Thoracic aorta (tissue), 2 donors: ENCODE data around the gene GAK. TPM values are rescaled to one million over a fixed set of nuclear protein-coding genes. Genes with fewer than 3 reads are reported as not detected.

Experiments
- ATAC-seq: fragments of 150-250 bp; one replicate; pipeline ENCODE4 v1.8.0; 2017; ENCODE audit warnings: low read depth; ENCODE audit not compliant: insufficient number of reproducible peaks, low FRiP score
- DNase-seq: peaks from one replicate; pipeline ENCODE4 v3.0.0-alpha.2; 2020; ENCODE audit warnings: low spot score
- H3K27ac ChIP-seq, 2 donors: fragments of 200-600 bp; sonication (generic); 1 replicate in 1 of 2; 2 replicates in 1 of 2; pipeline ENCODE4 v1.5.1; 2016; ENCODE audit warnings: mild to moderate bottlenecking in 2 of 2, moderate library complexity in 2 of 2
- H3K27me3 ChIP-seq: fragments of 200-600 bp; sonication (generic); replicated peaks from 2 replicates; pipeline ENCODE4 v1.6.0; 2016; ENCODE audit warnings: mild to moderate bottlenecking; ENCODE audit not compliant: insufficient read depth
- H3K36me3 ChIP-seq: fragments of 200-600 bp; sonication (generic); one replicate; pipeline ENCODE4 v1.5.1; 2016
- H3K4me1 ChIP-seq, 2 donors: fragments of 200-600 bp; sonication (generic); 1 replicate in 1 of 2; 2 replicates in 1 of 2; pipeline versions ENCODE4 v1.5.1 to v1.6.0; 2016; ENCODE audit warnings: low read depth in 2 of 2, mild to moderate bottlenecking in 1 of 2; ENCODE audit not compliant: control insufficient read depth in 1 of 2
- H3K4me3 ChIP-seq: fragments of 200-600 bp; sonication (generic); 2 replicates; pipeline ENCODE4 v1.5.1; 2016; ENCODE audit warnings: mild to moderate bottlenecking
- H3K9me3 ChIP-seq: fragments of 200-600 bp; sonication (generic); 2 replicates; pipeline ENCODE4 v1.5.1; 2016
- CTCF ChIP-seq: fragments of 200-600 bp; sonication (generic); IDR thresholded peaks from one replicate; pipeline ENCODE4 v1.5.1; 2019; ENCODE audit warnings: antibody characterized with exemption
- total RNA-seq, 2 donors: library from RNA; depleted of rRNA; stranded (reverse); fragments of >200 nt; gene quantifications; one replicate each; pipeline versions ENCODE4 v1.1.0 to v1.2.3, GENCODE V29; 2016

GAK gene
- total RNA-seq, 2 donors from 2014 or later = 111 to 170 TPM

- no peaks in the 10 kb centered on the region for H3K27me3 ChIP-seq
- no peak overlapping the region for H3K4me3 ChIP-seq
- no peaks in the 10 kb centered on the region for H3K9me3 ChIP-seq
- DNase-seq = no peak
- TF ChIP-seq CTCF = no peak
- H3K4me1 ChIP-seq = peaks cover 10 to 21% of the 10 kb centered on the region in 2 donors
- H3K27ac ChIP-seq = no peak overlapping the region
- no peak for ATAC-seq
- peaks cover 7% of the 10 kb centered on the region for H3K36me3 ChIP-seq
Observed at GRCh38 chr4:968621-969394, 36.7 kb upstream of the GAK start.

GRCh38 chr4:968221-968620, 36.1 kb upstream of the GAK start:
- peaks cover 7% of the 10 kb centered on the region for H3K36me3 ChIP-seq
- no peak for ATAC-seq
- peaks cover 10 to 21% of the 10 kb centered on the region in 2 donors for H3K4me1 ChIP-seq
- no peaks in the 10 kb centered on the region for H3K9me3 ChIP-seq
- no peak overlapping the region for H3K4me3 ChIP-seq
- no peak overlapping the region for H3K27ac ChIP-seq
- TF ChIP-seq CTCF = no peak
- DNase-seq = no peak
- H3K27me3 ChIP-seq = no peaks in the 10 kb centered on the region

- ATAC-seq = no peak
- no peak for DNase-seq
- Histone ChIP-seq H3K27me3 (no peaks in the 10 kb centered on the region), H3K9me3 (no peaks in the 10 kb centered on the region), H3K36me3 (peaks cover 7% of the 10 kb centered on the region), H3K4me3 (no peak overlapping the region), H3K4me1 (peaks cover 6 to 16% of the 10 kb centered on the region in 2 donors), H3K27ac (no peak overlapping the region)
- no peak for TF ChIP-seq CTCF
Observed at GRCh38 chr4:967113-968104, 35.3 kb upstream of the GAK start.

GRCh38 chr4:966266-967112, 34.4 kb upstream of the GAK start:
- peaks cover 9% of the 10 kb centered on the region for H3K36me3 ChIP-seq
- ATAC-seq (no peak), DNase-seq (no peak)
- no peak overlapping the region for H3K27ac ChIP-seq
- peaks cover 0 to 7% of the 10 kb centered on the region in 2 donors for H3K4me1 ChIP-seq
- no peak overlapping the region for H3K4me3 ChIP-seq
- TF ChIP-seq CTCF = no peak
- no peaks in the 10 kb centered on the region for H3K9me3 ChIP-seq
- H3K27me3 ChIP-seq = no peaks in the 10 kb centered on the region
